ENCODE results near the gene RTTN. TPM values are rescaled to one million over a fixed set of nuclear protein-coding genes. Genes with fewer than 3 reads are reported as not detected.
A peak's percentile ranks its signal among the peaks of the same experiment; 100 is the strongest.

Gene RTTN
- total and polyA plus RNA-seq, 2 donors, result 5.1 to 60.5 TPM

DNA sequence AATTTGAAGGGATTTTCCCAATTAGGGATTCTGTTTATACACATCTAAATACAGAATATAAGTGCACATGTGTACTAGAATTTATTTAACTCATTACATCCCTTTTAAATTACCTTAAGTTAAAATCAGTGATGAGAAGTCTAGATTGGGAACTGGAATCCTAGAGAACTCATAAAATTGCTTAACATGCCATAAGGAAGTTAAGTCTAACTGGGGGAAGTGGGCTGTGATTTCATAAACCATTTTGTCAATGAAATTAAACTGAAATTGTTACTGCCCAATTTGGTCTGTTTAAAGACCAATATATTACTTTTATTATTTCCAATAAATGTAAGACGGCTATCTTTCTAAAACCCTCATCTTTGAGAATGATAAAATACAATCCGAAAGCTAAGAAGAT is 185.5 kb downstream of the RTTN start:
- WGBS, result 88% methylated on average over 2 of the region's 2 CpGs
- H3K27ac ChIP-seq (ENCODE audit: low read depth), result no peak overlapping the region
- no peak for DNase-seq (ENCODE audit: extremely low spot score)
- no peaks in the 10 kb centered on the region for H3K36me3 ChIP-seq (ENCODE audit: insufficient read depth)
- H3K4me3 ChIP-seq (ENCODE audit: low read depth, low read length), result no peak overlapping the region
- no peaks in the 10 kb centered on the region for H3K4me1 ChIP-seq (ENCODE audit: insufficient read depth)

- DNase-seq (ENCODE audit: extremely low spot score), result no peak
- WGBS, result 82% methylated on average over 2 of the region's 2 CpGs
- Histone ChIP-seq H3K4me1 (ENCODE audit: insufficient read depth) (no peaks in the 10 kb centered on the region), H3K27ac (ENCODE audit: low read depth) (no peak overlapping the region), H3K4me3 (ENCODE audit: low read depth, low read length) (no peak overlapping the region), H3K36me3 (ENCODE audit: insufficient read depth) (no peaks in the 10 kb centered on the region)
These were observed 186.4 kb downstream of the RTTN start for GRCh38 chr18:70019136-70019535.

GRCh38 chr18:70015127-70015526 is 190.4 kb downstream of the RTTN start:
- Histone ChIP-seq H3K4me1 (ENCODE audit: insufficient read depth) (no peaks in the 10 kb centered on the region), H3K36me3 (ENCODE audit: insufficient read depth) (no peaks in the 10 kb centered on the region), H3K4me3 (ENCODE audit: low read depth, low read length) (no peak overlapping the region), H3K27ac (ENCODE audit: low read depth) (no peak overlapping the region)
- no peak for DNase-seq (ENCODE audit: extremely low spot score)
- 84% methylated on average over 7 of the region's 7 CpGs for WGBS

- WGBS, result 64% methylated on average over 3 of the region's 3 CpGs
- Histone ChIP-seq H3K4me3 (ENCODE audit: low read depth, low read length) (no peak overlapping the region), H3K36me3 (ENCODE audit: insufficient read depth) (no peaks in the 10 kb centered on the region), H3K27ac (ENCODE audit: low read depth) (no peak overlapping the region), H3K4me1 (ENCODE audit: insufficient read depth) (no peaks in the 10 kb centered on the region)
- no peak for DNase-seq (ENCODE audit: extremely low spot score)
These were observed 199.9 kb downstream of the RTTN start for GRCh38 chr18:70005580-70005979.

GRCh38 chr18:70004696-70005095 is 200.8 kb downstream of the RTTN start:
- no peak overlapping the region for H3K4me3 ChIP-seq (ENCODE audit: low read depth, low read length)

DNA sequence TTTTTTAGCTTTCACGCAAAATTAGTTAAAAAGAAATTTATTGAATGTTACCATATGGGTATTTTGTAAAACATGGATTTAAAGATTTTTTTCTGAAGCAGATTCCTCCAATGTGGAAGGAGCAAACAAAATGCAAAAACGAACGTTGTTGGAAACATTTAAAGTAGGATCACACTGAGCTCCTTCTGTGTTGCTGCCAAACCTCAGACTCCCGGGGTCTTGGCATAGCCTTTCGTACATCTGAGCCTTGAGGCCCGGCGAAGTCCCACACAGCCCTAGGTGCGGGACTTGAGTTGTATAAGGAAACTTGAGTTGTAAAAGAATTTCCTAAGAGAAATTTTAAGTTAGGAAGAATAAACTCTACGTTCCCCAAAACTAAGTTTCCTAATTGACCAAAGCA is 205.8 kb downstream of the RTTN start:
- Histone ChIP-seq H3K27ac (ENCODE audit: low read depth) (no peak overlapping the region), H3K4me1 (ENCODE audit: insufficient read depth) (peaks cover 1% of the 10 kb centered on the region), H3K4me3 (ENCODE audit: low read depth, low read length) (no peak overlapping the region), H3K36me3 (ENCODE audit: insufficient read depth) (no peaks in the 10 kb centered on the region)
- 65% methylated on average over 9 of the region's 9 CpGs for WGBS
- no peak for DNase-seq (ENCODE audit: extremely low spot score)

More at GRCh38 chr18:70004696-70005095, 200.8 kb downstream of the RTTN start:
- Histone ChIP-seq H3K27ac (ENCODE audit: low read depth) (no peak overlapping the region), H3K4me1 (ENCODE audit: insufficient read depth) (no peaks in the 10 kb centered on the region), H3K36me3 (ENCODE audit: insufficient read depth) (no peaks in the 10 kb centered on the region)
- peak; percentile 20 for DNase-seq (ENCODE audit: extremely low spot score)
- WGBS, result 30% methylated on average over 4 of the region's 4 CpGs

DNA sequence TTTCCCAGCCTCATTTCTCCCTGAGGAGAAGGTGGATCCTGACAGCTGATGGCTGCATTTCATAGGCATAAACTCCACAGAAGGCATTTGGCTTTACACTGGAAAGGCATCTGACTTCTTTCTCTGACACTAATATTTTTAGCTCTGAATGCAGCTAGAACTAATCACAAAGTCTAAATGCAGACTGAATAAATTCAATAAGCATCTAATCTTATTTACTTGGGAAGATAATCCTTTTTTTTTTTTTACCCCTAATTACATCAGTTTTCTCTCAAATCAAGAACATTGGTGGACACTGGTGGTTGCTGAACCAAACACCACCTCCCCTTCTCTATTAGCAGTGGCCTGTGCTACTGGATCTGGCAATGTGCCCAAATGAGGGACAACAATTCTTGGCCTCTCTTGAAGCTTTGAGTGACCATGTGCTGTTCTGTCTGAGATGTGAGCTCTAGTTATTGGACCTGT is 206.9 kb downstream of the RTTN start:
- DNase-seq (ENCODE audit: extremely low spot score), result no peak
- no peaks in the 10 kb centered on the region for H3K36me3 ChIP-seq (ENCODE audit: insufficient read depth)
- H3K4me3 ChIP-seq (ENCODE audit: low read depth, low read length), result no peak overlapping the region
- peaks cover 1% of the 10 kb centered on the region for H3K4me1 ChIP-seq (ENCODE audit: insufficient read depth)
- H3K27ac ChIP-seq (ENCODE audit: low read depth), result no peak overlapping the region

- peaks cover 1% of the 10 kb centered on the region for H3K4me1 ChIP-seq (ENCODE audit: insufficient read depth)
- H3K4me3 ChIP-seq (ENCODE audit: low read depth, low read length), result no peak overlapping the region
- H3K36me3 ChIP-seq (ENCODE audit: insufficient read depth), result no peaks in the 10 kb centered on the region
- no peak overlapping the region for H3K27ac ChIP-seq (ENCODE audit: low read depth)
- no peak for DNase-seq (ENCODE audit: extremely low spot score)
- 84% methylated on average over 7 of the region's 7 CpGs for WGBS
These were observed 208.3 kb downstream of the RTTN start for GRCh38 chr18:69996951-69997798.

DNA sequence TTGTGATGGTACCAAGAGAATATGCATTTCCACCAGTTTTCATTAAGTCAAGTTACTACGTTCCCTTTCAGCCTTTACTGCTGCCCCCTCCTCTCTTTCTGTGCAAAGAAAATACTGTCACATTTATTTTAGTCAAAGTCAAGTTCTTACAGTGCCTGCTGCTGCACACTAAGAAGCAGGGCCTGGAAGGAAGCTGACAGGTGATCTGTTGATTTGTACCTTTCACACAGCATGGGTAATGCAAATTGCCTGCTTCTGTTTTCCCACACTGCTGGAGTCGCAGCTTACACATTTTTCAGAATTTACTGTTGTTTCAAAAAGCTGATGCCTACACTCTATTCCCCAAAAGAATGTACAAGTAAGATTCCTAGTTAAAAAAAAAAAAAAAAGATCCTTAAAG is 209.1 kb downstream of the RTTN start:
- DNase-seq (ENCODE audit: extremely low spot score), result no peak
- Histone ChIP-seq H3K4me3 (ENCODE audit: low read depth, low read length) (no peak overlapping the region), H3K4me1 (ENCODE audit: insufficient read depth) (peaks cover 1% of the 10 kb centered on the region), H3K36me3 (ENCODE audit: insufficient read depth) (no peaks in the 10 kb centered on the region), H3K27ac (ENCODE audit: low read depth) (no peak overlapping the region)
- WGBS, result 84% methylated on average over 2 of the region's 2 CpGs

DNA sequence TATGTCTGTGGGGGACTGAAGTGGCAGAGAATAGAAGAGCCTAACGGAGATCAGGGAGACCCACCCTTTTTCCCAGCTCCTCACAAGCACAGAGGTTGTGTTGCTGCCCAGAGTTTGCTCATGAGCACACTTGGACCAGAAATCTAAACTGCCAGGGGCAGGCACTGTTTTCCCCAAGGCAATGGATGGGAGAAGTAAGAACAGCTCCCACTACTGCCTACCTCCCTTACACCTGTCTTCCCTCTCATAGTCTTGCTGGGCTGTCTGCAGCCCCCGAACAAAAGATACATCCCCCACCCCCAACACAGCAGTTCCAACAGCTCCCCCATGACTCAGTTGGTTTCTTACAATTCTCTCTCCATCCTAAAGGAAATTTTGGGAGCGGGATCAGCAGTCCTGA is 209.7 kb downstream of the RTTN start:
- H3K4me3 ChIP-seq (ENCODE audit: low read depth, low read length), result no peak overlapping the region
- H3K27ac ChIP-seq (ENCODE audit: low read depth), result no peak overlapping the region
- 89% methylated on average over 3 of the region's 3 CpGs for WGBS
- H3K4me1 ChIP-seq (ENCODE audit: insufficient read depth), result peaks cover 1% of the 10 kb centered on the region
- H3K36me3 ChIP-seq (ENCODE audit: insufficient read depth), result no peaks in the 10 kb centered on the region
- DNase-seq (ENCODE audit: extremely low spot score), result no peak

DNA sequence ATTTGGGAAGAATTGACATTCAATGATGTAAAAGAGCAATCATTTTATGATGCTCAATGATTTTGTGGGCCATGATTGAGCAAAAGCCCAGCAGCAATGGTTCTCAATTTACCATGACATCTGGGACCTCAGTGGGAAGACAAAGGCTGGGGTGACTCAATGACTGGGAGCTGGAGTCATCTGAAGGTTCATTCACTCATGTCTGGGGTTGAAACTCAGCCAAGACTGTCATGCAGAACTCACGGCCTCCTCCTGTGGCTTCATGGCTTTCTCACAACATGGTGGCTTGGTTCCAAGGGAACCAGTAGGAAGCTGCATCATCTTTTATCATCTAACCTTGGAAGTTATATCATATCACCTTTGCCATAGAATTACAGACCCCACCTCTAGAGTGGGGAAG is 212.7 kb downstream of the RTTN start:
- no peak for DNase-seq (ENCODE audit: extremely low spot score)
- Histone ChIP-seq H3K4me3 (ENCODE audit: low read depth, low read length) (no peak overlapping the region), H3K27ac (ENCODE audit: low read depth) (no peak overlapping the region), H3K36me3 (ENCODE audit: insufficient read depth) (no peaks in the 10 kb centered on the region), H3K4me1 (ENCODE audit: insufficient read depth) (no peaks in the 10 kb centered on the region)
- 90% methylated on average over 1 of the region's 1 CpG for WGBS

- no peak overlapping the region for H3K4me3 ChIP-seq (ENCODE audit: low read depth, low read length)
- no peaks in the 10 kb centered on the region for H3K36me3 ChIP-seq (ENCODE audit: insufficient read depth)
- WGBS, result 98% methylated on average over 1 of the region's 1 CpG
- H3K4me1 ChIP-seq (ENCODE audit: insufficient read depth), result no peaks in the 10 kb centered on the region
- no peak for DNase-seq (ENCODE audit: extremely low spot score)
- H3K27ac ChIP-seq (ENCODE audit: low read depth), result no peak overlapping the region
These were observed 217.6 kb downstream of the RTTN start for GRCh38 chr18:69987870-69988269.

GRCh38 chr18:69985239-69985638 is 220.2 kb downstream of the RTTN start:
- WGBS, result 95% methylated on average over 4 of the region's 4 CpGs
- DNase-seq (ENCODE audit: extremely low spot score), result no peak

DNA sequence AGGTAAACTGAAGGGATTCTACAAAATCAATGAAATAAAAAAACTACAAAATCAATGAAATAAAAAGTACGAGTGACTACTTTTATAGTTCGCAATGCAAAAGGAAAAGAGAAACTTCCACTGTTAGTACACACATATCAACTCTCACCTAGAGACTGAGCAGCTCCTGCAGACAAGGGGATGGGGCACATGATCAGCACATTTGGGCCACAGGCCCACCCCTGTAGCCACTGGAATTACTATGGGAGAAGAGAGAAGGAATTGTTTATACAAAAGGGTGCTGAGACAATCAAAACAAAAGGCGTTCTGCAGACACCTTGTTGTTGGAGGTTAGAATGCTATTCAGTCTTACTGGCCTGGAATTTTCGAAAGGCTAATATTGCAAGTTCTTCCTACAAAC is 223.1 kb downstream of the RTTN start:
- no peak for DNase-seq (ENCODE audit: extremely low spot score)
- no peaks in the 10 kb centered on the region for H3K4me1 ChIP-seq (ENCODE audit: insufficient read depth)
- H3K27ac ChIP-seq (ENCODE audit: low read depth), result no peak overlapping the region
- no peak overlapping the region for H3K4me3 ChIP-seq (ENCODE audit: low read depth, low read length)
- no peaks in the 10 kb centered on the region for H3K36me3 ChIP-seq (ENCODE audit: insufficient read depth)
- WGBS, result 84% methylated on average over 4 of the region's 4 CpGs

More at GRCh38 chr18:69985239-69985638, 220.2 kb downstream of the RTTN start:
- H3K27ac ChIP-seq (ENCODE audit: low read depth), result no peak overlapping the region
- H3K36me3 ChIP-seq (ENCODE audit: insufficient read depth), result no peaks in the 10 kb centered on the region
- H3K4me1 ChIP-seq (ENCODE audit: insufficient read depth), result no peaks in the 10 kb centered on the region
- H3K4me3 ChIP-seq (ENCODE audit: low read depth, low read length), result no peak overlapping the region

Measured in urinary bladder (tissue), 4 donors.